Measurements from ENCODE around the gene KRTAP4-4. TPM values are rescaled to one million over a fixed set of nuclear protein-coding genes. Genes with fewer than 3 reads are reported as not detected.
"Not testable (repeated sequence)": the region's sequence is repeated elsewhere in the genome, so short reads cannot be mapped to it uniquely, and the experiment has no call there.

KRTAP4-4 gene
- total RNA-seq, 2 experiments from 2014 or later: not detected

DNA sequence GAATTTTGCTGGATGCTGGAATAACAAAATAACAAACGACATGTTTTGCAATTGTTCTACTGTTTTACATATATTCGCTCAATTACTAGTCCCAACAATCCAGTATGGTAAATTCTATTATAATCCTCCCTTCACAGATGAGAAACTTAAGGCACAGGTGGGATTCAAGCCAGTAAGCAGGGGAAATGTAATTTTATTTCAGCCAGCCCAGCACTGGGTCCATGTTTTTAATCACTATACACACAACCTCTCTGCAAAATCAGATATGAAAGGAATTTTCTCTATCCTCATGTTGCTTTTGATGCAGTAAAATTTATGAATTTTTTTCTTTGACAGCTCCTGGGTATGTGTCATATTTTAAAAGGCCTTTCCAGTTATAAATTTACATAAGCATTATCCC, 15.3 kb downstream of the KRTAP4-4 start:
- intact Hi-C loops (cut with DNase I, micrococcal nuclease): no loop called here
- no peak for DNase-seq
- Mint-ChIP-seq H3K27me3 (peaks cover 3% of the 10 kb centered on the region), H3K4me1 (no peaks in the 10 kb centered on the region), H3K4me3 (no peak overlapping the region), H3K27ac (no peak overlapping the region), H3K9me3 (ENCODE audit: low read depth) (peaks cover 17% of the 10 kb centered on the region), H3K36me3 (ENCODE audit: low read depth) (peaks cover 2% of the 10 kb centered on the region)
- ChIA-PET POLR2A (no interaction called here), CTCF (interaction anchor here (1.1 kb wide), 1 partner anchor 38 kb away, joined by 3 read pairs; no protein-coding TSS in a partner anchor)
- ATAC-seq: no peak

DNA sequence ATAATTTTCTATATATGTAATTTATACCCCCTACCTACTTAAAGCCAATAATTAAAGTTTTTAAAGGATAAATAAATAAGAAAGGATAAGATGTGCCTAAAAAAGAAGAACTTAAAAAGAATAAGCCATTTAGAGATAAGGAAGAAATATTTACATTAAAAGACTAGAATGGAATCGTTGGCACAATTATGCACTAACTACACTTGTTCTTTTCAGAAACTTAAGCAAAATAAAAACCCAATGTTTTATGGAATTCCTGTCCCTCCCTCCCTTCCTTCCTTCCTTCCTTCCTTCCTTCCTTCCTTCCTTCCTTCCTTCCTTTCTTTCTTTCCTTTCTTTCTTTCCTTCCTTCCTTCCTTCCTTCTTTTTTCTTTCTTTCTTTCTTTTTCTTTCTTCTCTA, 15.7 kb downstream of the KRTAP4-4 start:
- peaks cover 17% of the 10 kb centered on the region for H3K9me3 Mint-ChIP-seq (ENCODE audit: low read depth)
- no peaks in the 10 kb centered on the region for H3K4me1 Mint-ChIP-seq
- intact Hi-C loops (cut with DNase I, micrococcal nuclease): no loop called here
- peaks cover 3% of the 10 kb centered on the region for H3K27me3 Mint-ChIP-seq
- ChIA-PET POLR2A (no interaction called here), CTCF (no interaction called here)
- H3K4me3 Mint-ChIP-seq: no peak overlapping the region
- H3K27ac Mint-ChIP-seq: no peak overlapping the region
- ATAC-seq: no peak
- H3K36me3 Mint-ChIP-seq (ENCODE audit: low read depth): peaks cover 2% of the 10 kb centered on the region
- no peak for DNase-seq

DNA sequence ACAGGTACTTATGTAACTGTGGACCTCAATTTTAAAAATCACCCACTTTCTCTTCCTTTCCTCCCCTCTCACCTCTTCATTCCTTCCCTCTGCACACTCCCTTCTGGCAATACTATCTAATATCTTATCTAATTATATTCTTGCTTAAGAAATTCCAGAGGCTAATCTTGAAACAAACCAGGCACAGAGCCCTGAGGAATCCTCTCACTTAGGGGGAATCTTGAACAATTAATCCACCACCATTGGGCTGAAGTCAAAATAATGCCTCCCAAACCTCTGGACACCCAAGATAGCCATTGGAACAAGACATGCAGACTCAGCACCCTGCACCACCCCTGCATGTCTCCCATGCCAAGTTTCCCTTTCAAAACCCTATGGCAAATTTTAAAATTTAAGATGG, 19.2 kb downstream of the KRTAP4-4 start:
- Mint-ChIP-seq H3K4me1 (no peaks in the 10 kb centered on the region), H3K27ac (no peak overlapping the region), H3K27me3 (peaks cover 2% of the 10 kb centered on the region), H3K4me3 (no peak overlapping the region), H3K9me3 (ENCODE audit: low read depth) (peaks cover 20% of the 10 kb centered on the region), H3K36me3 (ENCODE audit: low read depth) (peaks cover 2% of the 10 kb centered on the region)
- no peak for ATAC-seq
- intact Hi-C loops (cut with DNase I, micrococcal nuclease): loop anchor here in 1 of 2 experiments (2.0 kb wide), 1 partner anchor 57 kb away; the partner anchor contains the start of gene KRTAP4-7
- no peak for DNase-seq
- ChIA-PET POLR2A (interaction anchor here (0.9 kb wide), 1 partner anchor 12 kb away, joined by 3 read pairs; no protein-coding TSS in a partner anchor), CTCF (interaction anchor here (0.8 to 1.1 kb wide), 2 partner anchors 181 to 524 kb away, joined by 3 read pairs; no protein-coding TSS in a partner anchor)

DNA sequence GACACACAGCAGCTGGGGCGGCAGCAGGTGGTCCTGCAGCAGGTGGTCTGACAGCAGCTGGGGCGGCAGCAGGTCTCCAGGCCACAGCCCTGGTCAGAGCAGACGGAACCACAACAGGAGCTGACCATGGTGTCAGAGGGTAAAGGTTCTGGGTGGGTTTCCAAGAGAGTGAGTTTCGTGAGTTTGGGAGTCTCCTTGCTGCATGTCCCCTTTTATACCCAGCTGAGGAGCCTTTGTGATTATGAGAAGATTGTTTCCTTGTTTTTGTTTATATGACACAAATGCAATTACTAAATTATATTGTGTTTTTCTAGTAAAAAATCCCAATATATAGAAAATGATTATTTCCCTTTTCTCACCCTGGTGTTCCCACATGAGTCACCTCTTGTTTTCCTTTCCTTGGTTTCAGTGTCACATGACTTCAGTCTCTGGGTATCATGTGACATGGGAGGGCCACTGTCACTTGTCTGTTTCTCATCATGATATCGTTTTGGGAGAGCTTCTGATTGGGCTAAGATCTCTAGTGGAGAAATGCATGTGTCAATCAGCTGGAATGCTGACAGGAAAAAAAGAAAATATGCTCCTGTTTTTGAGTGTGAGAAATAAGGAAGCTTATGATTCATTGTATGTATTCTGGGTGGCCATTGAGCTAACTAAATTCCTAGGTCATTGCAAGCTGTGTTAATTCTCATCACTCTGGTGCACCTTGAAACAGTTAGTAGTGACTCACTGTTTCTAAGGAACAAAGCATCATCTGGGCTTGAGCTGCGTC, 20.0 kb downstream of the KRTAP4-4 start, which contains the start of gene KRTAP4-6:
Gene KRTAP4-6, minus strand, starts transcription at position 185 of the 772 bp plus-strand sequence. Its CDS starts 57 bp downstream, at position 128.
- ATAC-seq (no peak), DNase-seq (no peak)
- H3K4me3 Mint-ChIP-seq: no peak within 1 kb of the TSS
- no peaks in the 10 kb centered on the region for H3K4me1 Mint-ChIP-seq
- POLR2A ChIA-PET: interaction anchor here (0.9 kb wide), 1 partner anchor 11 kb away, joined by 3 read pairs; no protein-coding TSS in a partner anchor
- CTCF ChIA-PET: no interaction called here
- H3K9me3 Mint-ChIP-seq (ENCODE audit: low read depth): peaks cover 20% of the 10 kb centered on the region
- H3K27me3 Mint-ChIP-seq: peaks cover 2% of the 10 kb centered on the region
- intact Hi-C loops (cut with DNase I, micrococcal nuclease): loop anchor here in 1 of 2 experiments (2.0 kb wide), 1 partner anchor 56 kb away; the partner anchor contains the start of gene KRTAP4-7
- peaks cover 2% of the 10 kb centered on the region for H3K36me3 Mint-ChIP-seq (ENCODE audit: low read depth)
- no peak within 1 kb of the TSS for H3K27ac Mint-ChIP-seq

DNA sequence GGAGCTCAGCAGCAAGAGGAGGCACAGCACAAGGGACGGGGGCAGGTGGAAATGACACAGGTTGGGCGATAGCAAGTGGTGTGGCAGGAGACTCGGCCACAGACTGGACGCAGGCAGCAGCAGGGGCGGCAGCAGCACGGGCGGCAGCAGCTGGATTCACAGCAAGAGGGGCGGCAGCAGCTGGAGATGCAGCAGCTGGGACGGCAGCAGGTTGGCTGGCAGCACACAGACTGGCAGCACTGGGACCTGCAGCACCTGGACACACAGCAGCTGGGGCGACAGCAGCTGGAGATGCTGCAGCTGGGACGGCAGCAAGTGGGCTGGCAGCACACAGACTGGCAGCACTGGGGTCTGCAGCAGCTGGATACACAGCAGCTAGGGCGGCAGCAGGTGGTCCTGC, 20.7 kb downstream of the KRTAP4-4 start:
- H3K4me1 Mint-ChIP-seq; CTCF ChIA-PET; H3K27ac Mint-ChIP-seq; H3K4me3 Mint-ChIP-seq; DNase-seq; ATAC-seq; POLR2A ChIA-PET; H3K27me3 Mint-ChIP-seq; H3K36me3 Mint-ChIP-seq (ENCODE audit: low read depth): not testable (repeated sequence)
- H3K9me3 Mint-ChIP-seq (ENCODE audit: low read depth): peaks cover 20% of the 10 kb centered on the region
- intact Hi-C loops (cut with DNase I, micrococcal nuclease): loop anchor here in 1 of 2 experiments (2.0 kb wide), 1 partner anchor 55 kb away; the partner anchor contains the start of gene KRTAP4-7

DNA sequence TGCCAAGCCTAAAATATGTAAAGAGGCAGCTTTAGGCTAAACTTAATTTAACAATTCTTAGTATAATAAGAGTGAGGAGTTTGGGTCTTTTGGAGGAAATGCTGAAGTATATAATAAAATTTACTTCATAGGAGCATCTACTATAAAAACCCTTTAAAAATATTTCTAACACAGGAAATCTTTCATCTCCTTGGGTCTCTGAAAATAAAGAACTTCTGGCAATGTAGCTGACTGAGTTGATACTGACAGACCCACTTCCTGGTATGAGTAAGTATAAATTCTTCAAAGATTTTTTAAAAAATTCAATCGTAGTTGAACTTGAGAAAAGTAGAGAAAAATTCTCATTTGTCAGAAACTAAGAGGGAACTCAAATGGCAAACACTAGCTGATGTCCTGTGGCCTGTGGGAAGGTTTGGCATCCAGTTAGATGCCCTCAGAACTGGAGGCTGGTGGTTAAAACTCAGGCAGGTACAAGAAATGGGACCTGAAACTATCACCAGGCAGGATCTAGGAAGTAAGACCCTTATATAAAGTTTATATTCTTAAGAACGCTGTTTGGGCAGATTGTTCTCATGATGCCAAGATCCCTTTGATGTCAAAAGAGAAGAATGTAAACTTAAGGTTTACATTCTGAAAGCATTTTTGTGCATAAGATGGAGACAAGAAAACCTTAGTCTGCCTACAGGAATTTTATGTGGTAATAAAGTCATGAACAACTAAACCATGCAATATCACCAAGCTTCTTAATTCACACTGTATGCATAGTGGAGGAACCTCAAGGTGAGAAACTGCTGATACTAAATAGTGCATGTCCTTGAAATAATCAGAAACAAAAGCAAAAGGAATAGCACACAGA, 26.4 kb downstream of the KRTAP4-4 start:
- H3K4me1 Mint-ChIP-seq: peaks cover 26% of the 10 kb centered on the region
- no peak overlapping the region for H3K4me3 Mint-ChIP-seq
- CTCF ChIA-PET: interaction anchor here (0.5 to 1.8 kb wide), 3 partner anchors 17 to 692 kb away, joined by 3 to 8 read pairs (median 3); no protein-coding TSS in a partner anchor
- POLR2A ChIA-PET: interaction anchor here (0.7 kb wide), 1 partner anchor 617 kb away, joined by 4 read pairs; no protein-coding TSS in a partner anchor
- H3K27me3 Mint-ChIP-seq: no peaks in the 10 kb centered on the region
- no peak for DNase-seq
- ATAC-seq: no peak
- no peak overlapping the region for H3K27ac Mint-ChIP-seq
- H3K9me3 Mint-ChIP-seq (ENCODE audit: low read depth): no peaks in the 10 kb centered on the region
- no peaks in the 10 kb centered on the region for H3K36me3 Mint-ChIP-seq (ENCODE audit: low read depth)
- intact Hi-C loops (cut with DNase I, micrococcal nuclease): no loop called here

DNA sequence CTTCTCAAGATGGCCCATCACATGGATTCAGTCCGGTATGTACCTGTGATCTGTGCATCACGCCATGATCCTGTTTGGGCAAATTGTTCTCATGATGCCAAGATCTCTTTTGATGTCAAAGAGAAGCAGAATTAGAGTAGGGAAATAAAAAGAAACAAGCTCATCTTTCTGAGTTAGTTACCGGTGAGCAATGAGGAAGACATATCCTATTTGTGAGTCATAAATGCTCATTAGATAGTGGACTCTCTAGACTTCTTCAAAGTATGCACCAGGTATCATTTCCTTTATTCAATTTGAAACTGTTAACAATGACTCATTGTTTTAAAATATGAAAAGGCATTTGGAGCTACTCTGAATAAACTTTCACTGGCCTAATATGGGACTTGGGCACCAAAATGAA, 28.6 kb downstream of the KRTAP4-4 start:
- DNase-seq (no peak), ATAC-seq (no peak)
- H3K27me3 Mint-ChIP-seq: no peaks in the 10 kb centered on the region
- no peak overlapping the region for H3K27ac Mint-ChIP-seq
- peaks cover 26% of the 10 kb centered on the region for H3K4me1 Mint-ChIP-seq
- intact Hi-C loops (cut with DNase I, micrococcal nuclease): no loop called here
- CTCF ChIA-PET: interaction anchor here (0.7 kb wide), 1 partner anchor 517 kb away, joined by 4 read pairs; no protein-coding TSS in a partner anchor
- no peaks in the 10 kb centered on the region for H3K36me3 Mint-ChIP-seq (ENCODE audit: low read depth)
- POLR2A ChIA-PET: no interaction called here
- no peak overlapping the region for H3K4me3 Mint-ChIP-seq
- H3K9me3 Mint-ChIP-seq (ENCODE audit: low read depth): no peaks in the 10 kb centered on the region

DNA sequence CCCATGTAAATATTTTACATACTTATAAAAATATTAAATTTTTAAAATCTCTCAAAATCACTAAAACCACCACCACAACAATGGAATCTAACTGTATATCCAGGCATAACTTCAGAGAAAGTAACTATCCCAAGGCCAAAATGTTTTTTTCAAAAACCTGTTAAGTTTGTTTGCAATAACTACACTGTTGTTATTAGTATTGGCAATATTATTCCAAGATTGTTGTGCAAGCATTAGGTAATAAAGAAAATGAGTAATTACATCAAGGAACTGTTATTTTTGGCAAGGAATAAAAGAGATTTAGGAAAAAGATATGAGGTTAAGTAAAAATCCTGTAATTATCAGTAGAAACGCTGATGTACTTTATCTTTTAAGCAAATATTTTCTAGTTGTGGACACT, 33.2 kb downstream of the KRTAP4-4 start:
- H3K4me1 Mint-ChIP-seq: peaks cover 50% of the 10 kb centered on the region
- ChIA-PET CTCF (interaction anchor here (0.6 to 0.7 kb wide), 2 partner anchors 163 to 271 kb away, joined by 3 read pairs; no protein-coding TSS in a partner anchor), POLR2A (no interaction called here)
- no peak for DNase-seq
- H3K27me3 Mint-ChIP-seq: no peaks in the 10 kb centered on the region
- ATAC-seq: no peak
- intact Hi-C loops (cut with DNase I, micrococcal nuclease): loop anchor here in 1 of 2 experiments (5.0 kb wide), 1 partner anchor 210 kb away; no protein-coding TSS in a partner anchor
- H3K9me3 Mint-ChIP-seq (ENCODE audit: low read depth): no peaks in the 10 kb centered on the region
- H3K27ac Mint-ChIP-seq: no peak overlapping the region
- H3K36me3 Mint-ChIP-seq (ENCODE audit: low read depth): no peaks in the 10 kb centered on the region
- H3K4me3 Mint-ChIP-seq: no peak overlapping the region

DNA sequence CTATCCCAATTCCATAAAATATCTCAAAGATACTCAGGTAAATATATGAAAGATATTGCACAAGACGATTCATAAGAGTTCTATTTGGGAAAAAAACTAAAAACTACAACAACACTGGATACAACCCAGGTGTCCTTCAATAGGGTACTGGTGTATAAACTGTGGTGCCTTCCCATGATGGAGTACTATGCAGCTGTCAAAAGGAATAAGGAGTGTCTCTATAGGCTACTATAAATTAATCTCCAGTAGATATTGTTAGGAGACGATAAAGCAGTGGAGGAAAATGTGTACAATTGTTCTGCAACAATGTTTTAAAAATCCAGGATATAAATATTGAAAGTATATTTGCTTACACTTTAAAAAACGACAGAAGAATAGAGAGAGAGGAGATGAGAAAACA, 34.1 kb downstream of the KRTAP4-4 start:
- ChIA-PET POLR2A (no interaction called here), CTCF (no interaction called here)
- Mint-ChIP-seq H3K27ac (no peak overlapping the region), H3K36me3 (ENCODE audit: low read depth) (no peaks in the 10 kb centered on the region), H3K4me1 (peaks cover 45% of the 10 kb centered on the region), H3K9me3 (ENCODE audit: low read depth) (no peaks in the 10 kb centered on the region), H3K27me3 (no peaks in the 10 kb centered on the region), H3K4me3 (no peak overlapping the region)
- ATAC-seq (no peak), DNase-seq (no peak)
- intact Hi-C loops (cut with DNase I, micrococcal nuclease): loop anchor here in 1 of 2 experiments (5.0 kb wide), 1 partner anchor 211 kb away; no protein-coding TSS in a partner anchor

DNA sequence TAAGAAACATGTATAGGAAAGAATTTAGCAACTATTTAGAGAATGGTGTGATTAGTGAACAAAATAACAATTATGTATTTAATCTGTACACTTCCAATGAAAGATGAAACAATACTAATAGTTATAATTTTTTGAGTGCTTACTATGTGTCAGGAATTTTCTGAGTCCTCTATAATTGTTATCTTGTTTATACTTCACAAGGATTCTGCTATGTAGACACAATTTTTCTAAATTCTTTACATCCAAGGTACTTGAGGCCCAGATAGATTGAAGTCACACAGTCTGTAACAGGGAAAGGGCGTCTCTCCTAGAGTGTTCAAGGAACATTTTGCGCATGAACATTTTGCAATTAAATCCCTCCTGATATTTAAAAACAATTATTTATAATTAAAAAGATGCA, 35.5 kb downstream of the KRTAP4-4 start:
- H3K4me3 Mint-ChIP-seq: no peak overlapping the region
- intact Hi-C loops (cut with DNase I, micrococcal nuclease): loop anchor here in 1 of 2 experiments (5.0 kb wide), 1 partner anchor 212 kb away; no protein-coding TSS in a partner anchor
- H3K36me3 Mint-ChIP-seq (ENCODE audit: low read depth): peaks cover 3% of the 10 kb centered on the region
- no peak overlapping the region for H3K27ac Mint-ChIP-seq
- CTCF ChIA-PET: no interaction called here
- POLR2A ChIA-PET: no interaction called here
- H3K4me1 Mint-ChIP-seq: peaks cover 48% of the 10 kb centered on the region
- no peaks in the 10 kb centered on the region for H3K27me3 Mint-ChIP-seq
- DNase-seq (no peak), ATAC-seq (no peak)
- H3K9me3 Mint-ChIP-seq (ENCODE audit: low read depth): peaks cover 3% of the 10 kb centered on the region

DNA sequence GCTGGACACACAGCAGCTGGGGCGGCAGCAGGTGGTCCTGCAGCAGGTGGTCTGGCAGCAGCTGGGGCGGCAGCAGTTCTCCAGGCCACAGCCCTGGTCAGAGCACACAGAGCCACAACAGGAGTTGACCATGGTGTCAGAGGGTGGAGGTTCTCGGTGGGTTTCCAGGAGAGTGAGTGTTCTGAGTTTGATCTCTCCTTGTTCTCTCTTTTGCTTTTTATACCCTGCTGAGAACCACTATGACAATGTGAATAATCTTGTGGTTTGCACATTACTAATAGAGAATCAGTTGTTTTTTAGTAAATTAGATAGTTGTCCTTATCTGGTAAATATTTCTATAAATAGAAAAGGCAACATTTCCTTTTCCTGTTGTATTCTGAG, 36.6 kb downstream of the KRTAP4-4 start, which contains the start of gene KRTAP4-12:
Gene KRTAP4-12, minus strand, starts transcription at position 192 of the 381 bp plus-strand sequence. Its CDS starts 60 bp downstream, at position 132.
- POLR2A ChIA-PET; H3K4me3 Mint-ChIP-seq; H3K36me3 Mint-ChIP-seq (ENCODE audit: low read depth); H3K9me3 Mint-ChIP-seq (ENCODE audit: low read depth); ATAC-seq; DNase-seq; intact Hi-C loops (cut with DNase I, micrococcal nuclease); H3K27me3 Mint-ChIP-seq: not testable (repeated sequence)
- peak within 1 kb of the TSS; percentile 65 for H3K27ac Mint-ChIP-seq
- CTCF ChIA-PET: interaction anchor here (0.6 kb wide), 1 partner anchor 88 kb away, joined by 3 read pairs; no protein-coding TSS in a partner anchor
- H3K4me1 Mint-ChIP-seq: peaks cover 51% of the 10 kb centered on the region
